ENCODE results near the gene STRBP. TPM values are rescaled to one million over a fixed set of nuclear protein-coding genes. Genes with fewer than 3 reads are reported as not detected.
"Not testable (repeated sequence)": the region's sequence is repeated elsewhere in the genome, so short reads cannot be mapped to it uniquely, and the experiment has no call there.

Gene STRBP
- total RNA-seq, 1 donor from 2014 or later, result 87.3 TPM

DNA sequence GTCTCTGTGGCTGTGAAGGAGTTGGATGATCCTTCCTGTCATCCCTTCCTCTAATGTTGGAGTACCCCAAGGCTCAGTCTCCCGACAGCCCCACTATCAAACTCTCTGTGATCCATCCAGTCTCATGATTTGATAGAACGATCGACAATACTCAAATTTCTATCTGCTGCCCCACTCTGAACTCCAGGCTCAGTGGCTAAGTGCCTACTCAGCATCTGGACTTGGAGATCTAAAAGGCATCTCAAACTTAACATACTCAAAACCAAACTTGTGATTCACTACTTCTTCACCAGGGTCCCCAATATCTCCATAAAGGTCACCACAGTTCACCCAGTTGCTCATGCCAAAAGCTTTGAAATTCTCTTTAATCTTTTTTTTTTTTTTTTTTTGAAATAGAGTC is 15.1 kb upstream of the STRBP start:
- peaks cover 7% of the 10 kb centered on the region for H3K9me3 Mint-ChIP-seq (ENCODE audit: low read depth)
- H3K36me3 Mint-ChIP-seq (ENCODE audit: insufficient read depth), result peaks cover 5% of the 10 kb centered on the region
- no peak for DNase-seq (ENCODE audit: low spot score, unreplicated experiment)
- H3K4me1 Mint-ChIP-seq (ENCODE audit: low read depth), result no peaks in the 10 kb centered on the region
- H3K27me3 Mint-ChIP-seq, result no peaks in the 10 kb centered on the region
- H3K27ac Mint-ChIP-seq, result no peak overlapping the region
- H3K4me3 Mint-ChIP-seq (ENCODE audit: low read depth), result no peak overlapping the region
- no peak for TF ChIP-seq CTCF (IDR thresholded peaks at IDR 0.05; ENCODE audit: unreplicated experiment)

DNA sequence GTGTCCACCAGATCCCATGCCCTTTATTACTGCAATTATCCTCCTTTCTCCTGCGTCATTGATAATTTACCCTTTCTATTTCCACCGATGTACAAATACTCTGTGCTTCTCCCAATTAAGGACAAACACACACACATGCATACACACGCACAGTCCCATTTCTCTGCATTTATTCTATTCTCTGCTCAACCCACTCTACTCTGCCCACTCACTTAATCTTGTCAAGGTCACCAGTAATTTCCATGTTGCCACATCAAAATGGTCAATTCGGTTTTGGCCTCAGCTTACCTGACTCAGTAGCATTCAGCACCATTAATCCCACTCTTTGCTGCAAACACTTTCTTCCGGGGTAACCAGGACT is 14.6 kb upstream of the STRBP start:
- Mint-ChIP-seq H3K36me3 (ENCODE audit: insufficient read depth) (peaks cover 5% of the 10 kb centered on the region), H3K4me3 (ENCODE audit: low read depth) (no peak overlapping the region), H3K27ac (no peak overlapping the region), H3K27me3 (no peaks in the 10 kb centered on the region), H3K4me1 (ENCODE audit: low read depth) (no peaks in the 10 kb centered on the region), H3K9me3 (ENCODE audit: low read depth) (peaks cover 7% of the 10 kb centered on the region)
- DNase-seq (ENCODE audit: low spot score, unreplicated experiment), result no peak
- TF ChIP-seq CTCF (IDR thresholded peaks at IDR 0.05; ENCODE audit: unreplicated experiment), result no peak

GRCh38 chr9:123282362-123283047 is 14.1 kb upstream of the STRBP start:
- Mint-ChIP-seq H3K4me1 (ENCODE audit: low read depth) (no peaks in the 10 kb centered on the region), H3K9me3 (ENCODE audit: low read depth) (peaks cover 7% of the 10 kb centered on the region), H3K27me3 (no peaks in the 10 kb centered on the region), H3K36me3 (ENCODE audit: insufficient read depth) (peaks cover 5% of the 10 kb centered on the region), H3K27ac (no peak overlapping the region), H3K4me3 (ENCODE audit: low read depth) (no peak overlapping the region)
- no peak for TF ChIP-seq CTCF (IDR thresholded peaks at IDR 0.05; ENCODE audit: unreplicated experiment)
- no peak for DNase-seq (ENCODE audit: low spot score, unreplicated experiment)

- Mint-ChIP-seq H3K27ac (no peak overlapping the region), H3K27me3 (no peaks in the 10 kb centered on the region), H3K4me3 (ENCODE audit: low read depth) (no peak overlapping the region), H3K9me3 (ENCODE audit: low read depth) (peaks cover 7% of the 10 kb centered on the region), H3K36me3 (ENCODE audit: insufficient read depth) (peaks cover 5% of the 10 kb centered on the region), H3K4me1 (ENCODE audit: low read depth) (no peaks in the 10 kb centered on the region)
- DNase-seq (ENCODE audit: low spot score, unreplicated experiment), result no peak
- TF ChIP-seq CTCF (IDR thresholded peaks at IDR 0.05; ENCODE audit: unreplicated experiment), result no peak
Measured at GRCh38 chr9:123281659-123282350, 13.4 kb upstream of the STRBP start.

- H3K4me1 Mint-ChIP-seq (ENCODE audit: low read depth); DNase-seq (ENCODE audit: low spot score, unreplicated experiment); H3K27ac Mint-ChIP-seq; H3K27me3 Mint-ChIP-seq; H3K4me3 Mint-ChIP-seq (ENCODE audit: low read depth); H3K36me3 Mint-ChIP-seq (ENCODE audit: insufficient read depth); H3K9me3 Mint-ChIP-seq (ENCODE audit: low read depth): not testable (repeated sequence)
Measured at GRCh38 chr9:123278879-123279493, 10.6 kb upstream of the STRBP start.
